Measurements from ENCODE around the gene ELL. TPM values are rescaled to one million over a fixed set of nuclear protein-coding genes. Genes with fewer than 3 reads are reported as not detected.

Gene ELL
- total RNA-seq, 2 donors from 2014 or later = 18.1 to 19.1 TPM

GRCh38 chr19:18441804-18442788 is 79.8 kb downstream of the ELL start:
- ATAC-seq (no peak), DNase-seq (no peak)
- intact Hi-C loops (cut with DNase I, micrococcal nuclease) = no loop called here

DNA sequence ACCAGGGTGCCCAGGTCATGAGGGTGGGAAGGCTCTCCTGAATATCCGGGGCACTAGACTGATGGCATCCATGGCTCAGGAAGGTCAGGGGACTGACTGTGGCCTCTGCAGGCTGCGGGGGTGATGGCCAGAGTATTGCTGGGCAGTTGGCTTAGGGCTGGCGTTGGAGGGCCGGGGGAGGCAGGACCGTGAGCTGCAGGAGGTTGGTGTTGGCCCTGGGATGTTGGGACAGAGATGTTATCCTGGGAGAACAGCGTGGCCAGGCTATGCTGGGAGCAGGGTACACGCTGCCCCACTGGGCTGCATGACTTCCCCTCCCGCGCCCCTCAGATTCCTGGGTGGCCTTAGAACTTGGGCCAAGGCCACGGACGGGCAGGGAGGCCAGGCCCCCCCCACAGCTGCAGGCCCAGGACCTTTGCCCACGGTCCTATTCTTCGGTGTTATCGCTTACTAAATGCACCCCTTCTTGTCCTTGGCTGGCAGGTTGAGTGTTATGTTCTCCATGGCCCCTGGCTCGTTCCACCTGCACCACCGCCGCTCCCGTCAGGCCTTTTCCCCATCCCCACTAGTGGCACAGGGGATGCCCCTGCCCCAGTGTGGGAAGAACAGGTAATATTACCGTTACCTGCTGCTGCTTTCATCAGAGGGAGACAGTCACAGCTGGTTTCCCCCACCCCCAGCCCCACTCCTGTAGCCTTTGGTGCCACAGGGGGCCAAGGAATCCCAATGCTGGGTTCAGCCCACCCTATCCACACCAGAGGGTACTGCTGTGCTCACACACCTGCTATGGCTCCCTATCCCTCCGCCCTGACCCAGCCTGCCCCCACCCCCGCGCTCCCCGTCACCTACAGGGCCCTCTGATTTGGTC is 80.7 kb downstream of the ELL start:
- intact Hi-C loops (cut with DNase I, micrococcal nuclease) = no loop called here
- ATAC-seq (no peak), DNase-seq (no peak)

GRCh38 chr19:18440415-18440877 is 81.4 kb downstream of the ELL start:
- ATAC-seq (peak; percentile 14), DNase-seq (no peak)
- intact Hi-C loops (cut with DNase I, micrococcal nuclease) = no loop called here

DNA sequence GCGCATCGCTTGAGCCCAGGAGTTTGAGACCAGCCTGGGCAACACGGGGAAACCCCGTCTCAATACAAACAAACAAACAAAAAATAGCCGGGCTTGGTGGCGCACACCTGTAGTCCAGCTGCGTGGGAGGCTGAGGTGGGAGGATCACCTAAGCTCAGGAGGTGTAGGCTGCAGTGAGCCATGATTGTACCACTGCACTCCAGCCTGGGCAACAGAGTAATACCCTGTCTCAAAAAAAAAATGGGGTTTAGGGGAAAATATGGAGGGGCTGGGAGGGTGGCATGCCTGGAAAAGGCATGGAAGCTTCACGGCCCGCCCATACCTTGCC is 82.0 kb downstream of the ELL start:
- no peak for DNase-seq
- ATAC-seq = no peak
- intact Hi-C loops (cut with DNase I, micrococcal nuclease) = no loop called here

DNA sequence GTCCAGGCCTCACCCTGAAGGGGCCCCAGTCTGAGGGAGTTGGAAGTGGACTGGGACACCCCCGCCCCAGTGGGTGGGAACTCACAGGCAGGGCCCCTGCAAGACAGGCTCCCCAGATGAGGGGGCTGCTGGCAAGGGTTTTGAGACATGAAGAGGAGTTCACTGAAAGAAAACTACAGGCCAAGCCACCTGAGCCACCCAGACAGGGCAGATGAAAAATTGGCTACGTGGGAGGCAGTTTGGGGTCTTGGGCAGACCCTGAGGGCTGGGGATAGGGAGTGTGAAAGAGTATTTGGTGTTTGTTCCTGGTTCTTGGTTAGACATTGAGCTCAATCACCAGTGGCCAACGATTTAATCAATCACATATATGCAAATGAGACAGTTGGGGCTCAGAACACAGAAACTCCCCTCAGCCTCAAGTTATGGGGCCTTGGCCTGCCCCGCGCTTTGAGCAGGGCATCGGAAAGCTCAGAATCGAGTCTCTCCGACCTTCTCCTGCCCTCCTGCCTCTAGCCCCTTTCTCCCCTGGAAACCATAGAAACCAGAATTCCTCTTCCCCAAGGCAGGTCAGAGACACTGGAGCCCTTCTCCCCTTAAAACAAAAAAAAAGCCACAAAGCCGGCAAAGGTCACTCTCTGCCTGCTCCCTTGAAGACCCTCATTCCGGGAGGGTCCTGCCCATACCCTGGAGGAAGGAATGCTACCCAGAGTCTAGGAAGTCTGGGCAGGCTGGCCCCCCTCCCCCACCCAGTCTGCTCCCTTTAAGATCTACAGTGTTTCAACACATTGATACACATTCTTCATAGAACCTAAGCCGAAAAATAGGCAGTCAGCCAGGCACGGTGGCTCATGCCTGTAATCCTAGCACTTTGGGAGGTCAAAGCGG is 82.6 kb downstream of the ELL start:
- ATAC-seq = no peak
- intact Hi-C loops (cut with DNase I, micrococcal nuclease) = no loop called here
- DNase-seq = no peak

- DNase-seq (no peak), ATAC-seq (peak; percentile 1)
- intact Hi-C loops (cut with DNase I, micrococcal nuclease) = no loop called here
Observed at GRCh38 chr19:18438331-18439024, 83.4 kb downstream of the ELL start.

DNA sequence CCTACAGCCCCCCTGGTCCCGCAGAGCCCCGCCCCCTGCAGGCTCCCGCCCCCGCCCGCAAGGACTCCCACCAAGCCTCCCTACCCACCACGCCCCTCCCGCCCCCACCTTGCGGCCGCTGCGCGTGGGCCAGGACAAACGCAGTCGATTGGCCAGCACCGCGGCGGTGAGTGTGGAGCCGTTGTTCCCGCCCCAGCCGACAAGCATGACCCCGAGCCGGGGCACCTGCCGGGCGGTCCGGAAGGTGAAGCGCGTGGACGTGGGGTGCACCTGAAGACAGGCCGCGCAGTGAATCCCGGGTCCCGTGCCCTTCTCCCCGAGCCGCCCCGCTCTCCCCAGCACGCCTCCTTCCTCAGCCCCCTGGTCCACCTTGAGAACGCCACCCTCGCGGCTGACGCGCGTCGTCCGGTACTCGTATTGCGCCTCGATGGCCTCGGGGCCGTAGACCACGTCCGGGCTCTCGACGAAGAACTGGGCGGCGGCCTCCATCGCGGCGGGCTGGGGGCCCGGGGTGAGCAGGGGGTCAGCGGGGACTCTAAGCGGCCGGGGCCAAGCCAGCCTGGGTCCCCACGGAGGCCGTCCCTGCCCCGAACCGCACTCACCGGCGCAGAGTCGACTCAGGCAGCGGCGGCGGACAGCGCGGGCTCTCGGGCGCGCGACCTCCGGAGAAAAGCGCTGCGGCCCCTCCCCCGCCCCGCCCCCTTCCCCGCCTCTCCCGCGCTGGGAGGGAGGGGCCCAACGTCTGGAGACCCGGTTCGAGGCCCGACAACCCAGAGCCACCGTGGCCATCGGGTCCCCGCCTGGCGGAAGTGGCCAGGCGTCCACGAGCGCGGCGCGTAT is 84.2 kb downstream of the ELL start, which contains the start of gene ISYNA1:
TSS of gene ISYNA1 (minus strand) at position 643 of the 840 bp plus-strand sequence. CDS start at position 489, 154 bp downstream.
- intact Hi-C loops (cut with DNase I, micrococcal nuclease) = no loop called here
- ATAC-seq (peak; percentile 43), DNase-seq (peak in 1 of 2 donors; percentile 66)

- DNase-seq (peak; percentile 84 to 85), ATAC-seq (peak; percentile 57)
- intact Hi-C loops (cut with DNase I, micrococcal nuclease) = no loop called here
Observed at GRCh38 chr19:18436671-18437490, 85.0 kb downstream of the ELL start.

- intact Hi-C loops (cut with DNase I, micrococcal nuclease) = no loop called here
- no peak for ATAC-seq
- no peak for DNase-seq
Observed at GRCh38 chr19:18435842-18436670, 85.8 kb downstream of the ELL start.

DNA sequence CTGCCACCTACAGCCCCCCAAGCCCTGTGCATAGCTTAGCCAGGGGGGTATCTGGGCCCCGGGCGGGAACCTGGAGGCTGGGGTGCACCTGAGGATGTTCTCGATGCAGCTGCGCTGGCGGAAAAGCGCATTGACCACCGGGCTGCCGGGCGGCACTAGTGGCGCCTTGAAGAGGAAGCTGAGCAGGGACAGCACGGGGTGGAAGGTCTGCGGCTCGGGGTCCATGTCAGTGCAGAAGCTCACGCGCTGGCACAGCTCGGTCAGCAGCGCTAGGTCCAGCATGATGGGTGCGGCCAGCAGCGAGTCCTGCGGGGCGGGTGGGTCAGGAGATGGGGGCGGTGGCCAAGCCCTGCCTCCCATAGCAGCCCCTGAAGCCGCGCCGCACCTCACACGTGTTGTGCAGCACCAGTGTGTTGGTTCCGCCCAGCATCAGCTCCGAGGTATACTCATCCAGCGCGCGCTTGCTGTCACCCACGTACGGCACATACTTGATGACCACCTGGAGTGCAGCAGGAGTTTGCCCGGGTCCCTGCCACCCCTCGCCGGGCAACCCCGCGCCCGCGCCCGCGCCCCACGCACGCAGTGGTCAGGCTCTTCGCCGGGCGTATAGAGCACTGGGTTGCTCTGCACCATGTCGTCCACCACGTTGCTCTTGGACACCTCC is 86.6 kb downstream of the ELL start:
- DNase-seq (no peak), ATAC-seq (no peak)
- intact Hi-C loops (cut with DNase I, micrococcal nuclease) = no loop called here

DNA sequence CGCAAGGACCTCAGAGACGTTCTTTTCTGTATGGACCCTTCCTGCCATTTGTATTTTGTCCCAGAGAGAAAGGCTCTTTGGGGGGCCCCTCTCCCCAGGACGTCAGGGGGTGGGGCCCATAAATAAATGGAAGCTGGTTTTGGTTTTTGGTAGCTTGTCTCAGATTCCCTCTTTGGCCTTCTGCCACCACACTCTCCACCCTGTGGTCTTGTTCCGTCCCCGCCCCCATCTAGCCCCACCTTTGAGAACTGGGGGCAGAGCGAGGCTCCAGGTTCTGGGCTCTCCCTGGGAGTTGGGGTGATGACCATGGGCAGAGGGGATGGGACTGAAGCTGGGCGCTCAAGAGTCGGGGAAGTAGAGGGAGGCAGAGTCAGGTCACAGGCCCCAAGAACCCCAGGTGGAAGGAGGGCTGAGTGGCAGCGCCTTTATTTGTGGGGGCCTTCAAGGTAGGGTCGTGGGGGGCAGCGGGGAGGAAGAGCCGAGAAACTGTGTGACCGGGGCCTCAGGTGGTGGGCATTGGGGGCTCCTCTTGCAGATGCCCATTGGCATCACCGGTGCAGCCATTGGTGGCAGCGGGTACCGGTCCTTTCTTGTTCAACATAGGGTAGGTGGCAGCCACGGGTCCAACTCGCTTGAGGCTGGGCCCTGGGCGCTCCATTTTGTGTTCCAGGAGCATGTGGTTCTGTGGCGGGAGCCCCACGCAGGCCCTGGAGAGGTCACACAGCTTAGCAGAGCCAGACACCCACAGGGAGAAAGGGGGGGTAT is 87.3 kb downstream of the ELL start:
- DNase-seq (no peak), ATAC-seq (no peak)
- intact Hi-C loops (cut with DNase I, micrococcal nuclease) = no loop called here

DNA sequence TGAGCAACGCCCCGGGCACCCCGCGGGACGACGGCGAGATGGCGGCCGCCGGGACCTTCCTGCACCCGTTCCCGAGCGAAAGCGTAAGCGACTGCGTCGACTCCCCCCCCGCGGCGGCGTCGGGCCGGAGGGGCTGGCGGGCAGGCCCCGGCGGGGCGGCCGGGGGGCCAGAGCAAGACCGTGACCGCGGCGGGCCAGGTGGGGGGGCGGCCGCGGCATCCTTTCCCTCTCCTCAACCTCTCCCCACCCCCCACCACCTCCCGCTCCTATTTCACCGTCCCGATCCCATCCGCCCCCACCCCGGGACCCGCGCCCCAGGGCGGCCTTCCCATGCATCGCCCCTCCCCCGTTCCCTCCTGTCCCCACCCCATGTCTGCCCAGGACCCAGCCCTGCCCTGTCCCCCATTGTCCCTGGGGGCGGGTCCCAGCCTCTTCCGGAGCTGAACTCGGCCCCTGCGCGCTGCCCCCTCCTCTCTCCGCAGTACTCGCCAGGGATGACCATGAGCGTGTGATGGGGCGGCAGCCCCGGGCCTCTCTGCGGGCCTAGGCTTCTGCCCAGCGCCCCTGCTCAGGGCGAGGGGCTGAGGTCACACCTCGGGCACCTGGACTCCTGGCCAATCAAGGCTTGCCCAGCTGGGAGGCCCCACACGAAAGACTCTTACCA is 88.0 kb downstream of the ELL start:
- DNase-seq (no peak), ATAC-seq (no peak)
- intact Hi-C loops (cut with DNase I, micrococcal nuclease) = no loop called here

DNA sequence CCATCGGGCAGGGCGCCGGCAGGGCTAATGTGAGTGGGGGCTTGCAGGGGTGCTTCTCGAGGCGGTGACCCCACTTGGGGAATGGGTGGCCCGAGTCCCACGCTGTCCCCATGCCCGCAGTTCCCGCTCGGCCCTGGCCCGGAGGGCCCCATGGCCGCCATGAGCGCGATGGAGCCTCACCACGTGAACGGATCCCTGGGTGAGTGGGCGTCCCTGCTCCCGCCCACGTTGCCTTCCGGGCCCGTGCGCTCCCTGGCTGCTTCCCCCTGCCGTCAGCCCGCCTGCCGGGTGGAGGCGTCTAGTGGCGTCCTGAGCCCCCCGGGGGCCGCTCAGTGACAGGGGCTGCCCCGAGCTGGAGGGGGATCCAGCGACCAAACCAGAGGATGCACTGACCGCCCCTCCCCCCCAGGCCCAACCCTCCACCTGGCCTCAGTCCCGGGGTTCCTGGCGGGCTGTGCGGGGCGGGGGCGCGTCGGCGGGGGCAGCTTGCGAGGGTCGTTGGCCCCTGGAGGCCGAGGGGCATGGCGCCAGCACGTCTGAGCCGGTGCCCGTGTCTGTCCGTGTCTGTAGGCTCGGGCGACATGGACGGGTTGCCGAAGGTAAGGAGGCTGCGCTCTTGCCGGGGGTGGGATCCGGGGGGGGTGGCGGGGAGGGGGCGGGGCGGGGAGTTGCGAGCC is 88.7 kb downstream of the ELL start:
- intact Hi-C loops (cut with DNase I, micrococcal nuclease) = no loop called here
- DNase-seq = peak in 1 of 2 donors; percentile 58
- ATAC-seq = no peak

Measured in left colon (tissue), 2 donors.